Mesenchymal stem cell (in vitro differentiated cells and primary cell): Measurements from ENCODE around the gene L3MBTL1.

Source experiments
- DNase-seq: peaks from one replicate; pipeline ENCODE4 v3.0.0-alpha.2; 2013
- H2AFZ ChIP-seq: one replicate; pipeline ENCODE4 v1.6.1; 2013; ENCODE audit warnings: low read depth, mild to moderate bottlenecking, control low read depth, inconsistent platforms, low read length, moderate library complexity
- H2AK5ac ChIP-seq: 2 replicates; pipeline ENCODE4 v1.6.1; 2013; ENCODE audit warnings: low read length, moderate library complexity, mild to moderate bottlenecking, inconsistent platforms; ENCODE audit not compliant: severe bottlenecking
- H2BK120ac ChIP-seq: one replicate; pipeline ENCODE4 v1.6.1; 2013; ENCODE audit warnings: low read depth, mild to moderate bottlenecking, inconsistent platforms, low read length, moderate library complexity
- H2BK12ac ChIP-seq, 2 experiments: one replicate each; pipeline ENCODE4 v1.6.1; 2013; ENCODE audit warnings: inconsistent platforms in 2 of 2, low read length in 2 of 2, mild to moderate bottlenecking in 2 of 2, moderate library complexity in 2 of 2, control low read depth in 1 of 2
- H2BK15ac ChIP-seq: one replicate; pipeline ENCODE4 v1.6.1; 2013; ENCODE audit warnings: mild to moderate bottlenecking, low read depth, inconsistent platforms; ENCODE audit not compliant: poor library complexity, severe bottlenecking
- H2BK5ac ChIP-seq: 2 replicates; pipeline ENCODE4 v1.6.1; 2013; ENCODE audit warnings: low read depth, mild to moderate bottlenecking, low read length, control low read depth, inconsistent platforms; ENCODE audit not compliant: poor library complexity, severe bottlenecking
- H3K14ac ChIP-seq, 2 experiments: one replicate each; pipeline ENCODE4 v1.6.1; 2013; ENCODE audit warnings: inconsistent platforms in 2 of 2, low read length in 2 of 2, control low read depth in 1 of 2, mild to moderate bottlenecking in 1 of 2, moderate library complexity in 1 of 2
- H3K18ac ChIP-seq, 2 experiments: one replicate each; pipeline ENCODE4 v1.6.1; 2013; ENCODE audit warnings: inconsistent platforms in 2 of 2, low read length in 2 of 2, control low read depth in 1 of 2, low read depth in 1 of 2, mild to moderate bottlenecking in 1 of 2
- H3K23ac ChIP-seq, 2 experiments: one replicate each; pipeline ENCODE4 v1.6.1; 2013; ENCODE audit warnings: inconsistent platforms in 2 of 2, low read length in 2 of 2, mild to moderate bottlenecking in 2 of 2, moderate library complexity in 2 of 2, control low read depth in 1 of 2
- H3K27ac ChIP-seq: 2 replicates; pipeline ENCODE4 v1.5.1; 2013; ENCODE audit warnings: mild to moderate bottlenecking, moderate library complexity, low read length, control low read depth, inconsistent platforms; ENCODE audit not compliant: poor library complexity, severe bottlenecking
- H3K27me3 ChIP-seq, 2 experiments: 2 replicates each; pipeline versions ENCODE4 v1.6.1 to v1.7.0; 2013; ENCODE audit warnings: low read length in 2 of 2, mild to moderate bottlenecking in 2 of 2, moderate library complexity in 2 of 2, control low read depth in 1 of 2, inconsistent platforms in 1 of 2; ENCODE audit not compliant: control insufficient read depth in 1 of 2, insufficient read depth in 1 of 2
- H3K36me3 ChIP-seq, 2 experiments: 2 replicates each; pipeline versions ENCODE4 v1.6.1 to v1.7.0; 2013; ENCODE audit warnings: low read length in 2 of 2, control low read depth in 1 of 2, inconsistent platforms in 1 of 2, low read depth in 1 of 2, mild to moderate bottlenecking in 1 of 2; ENCODE audit not compliant: insufficient read depth in 2 of 2, control insufficient read depth in 1 of 2
- H3K4ac ChIP-seq, 2 experiments: one replicate each; pipeline ENCODE4 v1.6.1; 2013; ENCODE audit warnings: inconsistent platforms in 2 of 2, low read length in 2 of 2, mild to moderate bottlenecking in 2 of 2, moderate library complexity in 2 of 2, control low read depth in 1 of 2, low read depth in 1 of 2
- H3K4me1 ChIP-seq: 2 replicates; pipeline ENCODE4 v1.6.1; 2013; ENCODE audit warnings: low read depth, low read length, control low read depth; ENCODE audit not compliant: control insufficient read depth, insufficient read depth
- H3K4me2 ChIP-seq: 2 replicates; pipeline ENCODE4 v1.6.1; 2013; ENCODE audit warnings: low read length, mild to moderate bottlenecking, inconsistent platforms; ENCODE audit not compliant: poor library complexity, severe bottlenecking
- H3K4me3 ChIP-seq, 2 experiments: 2 replicates each; pipeline versions ENCODE4 v1.5.1 to v1.7.0; 2013; ENCODE audit warnings: low read length in 2 of 2, mild to moderate bottlenecking in 2 of 2, control low read depth in 1 of 2, low read depth in 1 of 2; ENCODE audit not compliant: insufficient read depth in 1 of 2
- H3K79me1 ChIP-seq: replicated peaks from 2 replicates; pipeline ENCODE4 v1.6.1; 2013; ENCODE audit warnings: mild to moderate bottlenecking, control low read depth, low read length, inconsistent platforms; ENCODE audit not compliant: poor library complexity, severe bottlenecking
- H3K9ac ChIP-seq: 2 replicates; pipeline ENCODE4 v1.7.0; 2013; ENCODE audit warnings: mild to moderate bottlenecking, low read length, moderate library complexity
- H3K9me3 ChIP-seq: 2 replicates; pipeline ENCODE4 v1.7.0; 2013; ENCODE audit warnings: mild to moderate bottlenecking, low read length; ENCODE audit not compliant: control insufficient read depth
- H4K8ac ChIP-seq: one replicate; pipeline ENCODE4 v1.6.1; 2013; ENCODE audit warnings: inconsistent platforms, mild to moderate bottlenecking, low read length, moderate library complexity
- H4K91ac ChIP-seq: one replicate; pipeline ENCODE4 v1.6.1; 2013; ENCODE audit warnings: mild to moderate bottlenecking, low read length, inconsistent platforms
- WGBS: methylation state at CpG from one replicate; pipeline ENCODE4 v1.1.7; 2013; ENCODE audit warnings: mixed read lengths; 5-methylcytosine and 5-hydroxymethylcytosine counted together

Gene L3MBTL1

GRCh38 chr20:43559147-43559987 lies 51.9 kb downstream of the L3MBTL1 start:
- Histone ChIP-seq H2BK5ac (peak overlapping the region; percentile 26), H4K91ac (no peak overlapping the region), H3K27me3 (no peaks in the 10 kb centered on the region), H2AFZ (no peak overlapping the region), H3K14ac (no peak overlapping the region), H2AK5ac (peak overlapping the region; percentile 86), H3K9me3 (no peaks in the 10 kb centered on the region), H2BK12ac (no peak overlapping the region), H3K79me1 (peaks cover 9% of the 10 kb centered on the region), H3K9ac (no peak overlapping the region), H3K4me1 (peaks cover 29% of the 10 kb centered on the region), H2BK15ac (no peak overlapping the region), H2BK120ac (no peak overlapping the region), H3K27ac (peak overlapping the region; percentile 99), H3K23ac (no peak overlapping the region), H4K8ac (peak overlapping the region; percentile 22), H3K4me3 (no peak overlapping the region), H3K4ac (no peak overlapping the region), H3K36me3 (no peaks in the 10 kb centered on the region), H3K18ac (no peak overlapping the region), H3K4me2 (peak overlapping the region; percentile 57)
- no peak for DNase-seq
- WGBS: 92% methylated on average over 8 of the region's 8 CpGs

GRCh38 chr20:43560974-43561373 lies 53.5 kb downstream of the L3MBTL1 start:
- H3K27me3 ChIP-seq: no peaks in the 10 kb centered on the region
- peaks cover 0 to 14% of the 10 kb centered on the region in 2 experiments for H3K36me3 ChIP-seq
- no peak overlapping the region for H2BK15ac ChIP-seq
- H3K79me1 ChIP-seq: peaks cover 14% of the 10 kb centered on the region
- 86% methylated on average over 3 of the region's 3 CpGs for WGBS
- no peak overlapping the region for H4K8ac ChIP-seq
- no peak for DNase-seq
- H2BK5ac ChIP-seq: no peak overlapping the region
- H3K9ac ChIP-seq: no peak overlapping the region
- peak overlapping the region; percentile 54 for H2AK5ac ChIP-seq
- H4K91ac ChIP-seq: no peak overlapping the region
- no peak overlapping the region for H3K4ac ChIP-seq
- no peak overlapping the region for H3K4me2 ChIP-seq
- no peaks in the 10 kb centered on the region for H3K9me3 ChIP-seq
- H3K18ac ChIP-seq: no peak overlapping the region
- H3K23ac ChIP-seq: no peak overlapping the region
- H2BK12ac ChIP-seq: no peak overlapping the region
- H2BK120ac ChIP-seq: no peak overlapping the region
- no peak overlapping the region for H3K27ac ChIP-seq
- H3K4me1 ChIP-seq: peaks cover 29% of the 10 kb centered on the region
- H2AFZ ChIP-seq: no peak overlapping the region
- H3K14ac ChIP-seq: no peak overlapping the region
- no peak overlapping the region for H3K4me3 ChIP-seq

- Histone ChIP-seq H3K4ac (no peak overlapping the region), H4K91ac (no peak overlapping the region), H3K9ac (no peak overlapping the region), H3K27me3 (peaks cover 0 to 4% of the 10 kb centered on the region in 2 experiments), H3K4me2 (no peak overlapping the region), H3K14ac (no peak overlapping the region), H2AFZ (no peak overlapping the region), H2BK15ac (no peak overlapping the region), H3K23ac (no peak overlapping the region), H3K4me1 (peaks cover 13% of the 10 kb centered on the region), H3K18ac (no peak overlapping the region), H2BK12ac (no peak overlapping the region), H2BK120ac (no peak overlapping the region), H2AK5ac (no peak overlapping the region), H3K36me3 (peaks cover 0 to 30% of the 10 kb centered on the region in 2 experiments), H3K79me1 (peaks cover 15% of the 10 kb centered on the region), H3K4me3 (no peak overlapping the region), H4K8ac (no peak overlapping the region), H2BK5ac (no peak overlapping the region), H3K27ac (no peak overlapping the region), H3K9me3 (no peaks in the 10 kb centered on the region)
- no peak for DNase-seq
- WGBS: 82% methylated on average over 3 of the region's 3 CpGs
Measured at GRCh38 chr20:43563429-43563828, 55.9 kb downstream of the L3MBTL1 start.

- no peak overlapping the region for H2AFZ ChIP-seq
- no peak overlapping the region for H2BK12ac ChIP-seq
- H3K79me1 ChIP-seq: peaks cover 15% of the 10 kb centered on the region
- no peak overlapping the region for H2BK120ac ChIP-seq
- H3K23ac ChIP-seq: no peak overlapping the region
- peaks cover 0 to 4% of the 10 kb centered on the region in 2 experiments for H3K27me3 ChIP-seq
- H2AK5ac ChIP-seq: no peak overlapping the region
- no peak overlapping the region for H3K4me3 ChIP-seq
- peaks cover 11% of the 10 kb centered on the region for H3K4me1 ChIP-seq
- no peak overlapping the region for H4K8ac ChIP-seq
- DNase-seq: no peak
- H2BK15ac ChIP-seq: no peak overlapping the region
- peaks cover 0 to 30% of the 10 kb centered on the region in 2 experiments for H3K36me3 ChIP-seq
- H3K14ac ChIP-seq: no peak overlapping the region
- 96% methylated on average over 7 of the region's 7 CpGs for WGBS
- H3K18ac ChIP-seq: no peak overlapping the region
- H3K9ac ChIP-seq: no peak overlapping the region
- no peak overlapping the region for H4K91ac ChIP-seq
- no peak overlapping the region for H2BK5ac ChIP-seq
- no peak overlapping the region for H3K4me2 ChIP-seq
- H3K27ac ChIP-seq: no peak overlapping the region
- no peaks in the 10 kb centered on the region for H3K9me3 ChIP-seq
- H3K4ac ChIP-seq: no peak overlapping the region
Measured at GRCh38 chr20:43563991-43564390, 56.5 kb downstream of the L3MBTL1 start.
